Natural killer cell (primary cell): Measurements from ENCODE around the gene JMY. TPM values are rescaled to one million over a fixed set of nuclear protein-coding genes. Genes with fewer than 3 reads are reported as not detected.

Source experiments
- ATAC-seq, 3 donors: fragments of 150-1000 bp in 2 of 3; fragments of 200-7000 bp in 1 of 3; cut with Tn5 transposase; 1 replicate in 1 of 3; 2 replicates in 2 of 3; pipeline ENCODE4 v1.10.0; 2021; ENCODE audit warnings: mild to moderate bottlenecking in 2 of 3, moderate library complexity in 2 of 3
- DNase-seq, 2 donors: peaks; one replicate each; pipeline versions ENCODE4 v3.0.0 to v3.0.0-alpha.2; 2013 to 2021; ENCODE audit warnings: mixed read lengths in 1 of 2
- H3K27ac ChIP-seq: one replicate; pipeline ENCODE4 v1.5.1; 2013; ENCODE audit warnings: mild to moderate bottlenecking, low read length
- H3K27me3 ChIP-seq: one replicate; pipeline ENCODE4 v1.6.1; 2013; ENCODE audit warnings: low read length; ENCODE audit not compliant: control insufficient read depth, insufficient read depth
- H3K36me3 ChIP-seq: one replicate; pipeline ENCODE4 v1.6.1; 2013; ENCODE audit warnings: low read length; ENCODE audit not compliant: control insufficient read depth, insufficient read depth
- H3K4me1 ChIP-seq: one replicate; pipeline ENCODE4 v1.6.1; 2013; ENCODE audit warnings: low read length; ENCODE audit not compliant: control insufficient read depth, insufficient read depth
- H3K4me3 ChIP-seq: one replicate; pipeline ENCODE4 v1.5.1; 2013; ENCODE audit warnings: low read length
- H3K9me3 ChIP-seq: one replicate; pipeline ENCODE4 v1.6.1; 2013; ENCODE audit warnings: low read length; ENCODE audit not compliant: control insufficient read depth, insufficient read depth
- H3K27ac Mint-ChIP-seq, 2 donors: one replicate each; pipeline ENCODE4 v1.8.0; 2022; ENCODE audit warnings: mild to moderate bottlenecking in 2 of 2, mixed read lengths in 2 of 2, moderate library complexity in 1 of 2
- H3K27me3 Mint-ChIP-seq, 2 donors: one replicate each; pipeline ENCODE4 v1.8.0; 2022; ENCODE audit warnings: low read depth in 2 of 2, mixed read lengths in 2 of 2
- H3K36me3 Mint-ChIP-seq: one replicate; pipeline ENCODE4 v1.8.0; 2022; ENCODE audit warnings: mixed read lengths
- H3K4me1 Mint-ChIP-seq, 2 donors: one replicate each; pipeline ENCODE4 v1.8.0; 2022; ENCODE audit warnings: mixed read lengths in 2 of 2
- H3K4me3 Mint-ChIP-seq: one replicate; pipeline ENCODE4 v1.8.0; 2022; ENCODE audit warnings: mild to moderate bottlenecking, moderate library complexity, mixed read lengths
- H3K9me3 Mint-ChIP-seq, 2 donors: one replicate each; pipeline ENCODE4 v1.8.0; 2022; ENCODE audit warnings: mixed read lengths in 2 of 2
- WGBS: methylation state at CpG from one replicate; pipeline ENCODE4 v1.1.7; 2013; ENCODE audit warnings: missing lambda C conversion rate; ENCODE audit not compliant: insufficient coverage; 5-methylcytosine and 5-hydroxymethylcytosine counted together
- intact Hi-C: fragments of 100-400 bp; cut with micrococcal nuclease; formaldehyde crosslinking; loops from one replicate; pipeline ENCODE4 v1.14.2; 2022
- total RNA-seq, 4 donors: library from RNA; stranded (reverse); fragments of 120-200 nt in 1 of 4; gene quantifications; one replicate each; pipeline versions ENCODE4 v1.2.3 to v1.2.4, GENCODE V29; 2013 to 2022
- TF ChIP-seq, protein P1 (sequence below): fragments of 200-600 bp; IDR thresholded peaks from one replicate; pipeline ENCODE4 v1.8.0; 2022; ENCODE audit warnings: antibody characterized with exemption

JMY gene
- total RNA-seq, 3 donors from 2014 or later (not counting 1 experiment from before 2014, with no cell fraction given) = 27.6 to 30.4 (median 28.7) TPM

DNA sequence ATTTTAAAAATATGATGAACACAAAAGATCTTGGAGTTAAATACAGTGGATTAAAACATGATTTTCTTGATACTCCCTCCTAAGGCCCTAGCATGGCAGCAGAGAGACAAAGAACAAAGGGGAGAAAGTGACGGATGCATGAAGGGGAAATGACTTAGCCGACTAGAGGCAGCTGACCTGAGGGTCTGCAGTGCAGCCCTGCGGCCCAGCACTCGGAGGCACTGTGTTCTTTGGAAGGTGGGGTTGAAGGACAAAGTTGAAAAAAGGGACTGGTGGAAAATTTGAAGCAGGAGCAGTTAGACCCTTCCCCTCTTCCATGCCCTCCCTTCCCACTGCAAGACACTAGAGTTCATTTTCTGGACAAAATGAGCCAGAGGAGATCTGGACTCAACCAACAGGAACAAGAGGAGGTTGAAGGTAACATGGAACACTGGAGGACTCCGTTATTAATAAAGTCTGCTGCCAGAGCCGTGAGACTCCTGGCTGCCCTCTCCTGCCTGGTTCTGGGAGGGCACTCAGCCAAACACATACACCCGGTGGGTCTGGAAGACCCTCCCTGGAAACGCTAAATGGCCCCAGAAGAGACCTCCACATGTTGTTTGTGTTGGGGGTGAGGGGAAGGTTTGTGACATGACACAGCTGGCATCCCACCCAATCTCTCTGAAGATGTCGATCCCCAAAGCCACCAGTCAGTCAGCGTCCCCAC lies 98.1 kb downstream of the JMY start:
- no peaks in the 10 kb centered on the region for H3K9me3 Mint-ChIP-seq
- Histone ChIP-seq H3K9me3 (no peaks in the 10 kb centered on the region), H3K27ac (no peak overlapping the region), H3K36me3 (no peaks in the 10 kb centered on the region), H3K4me1 (no peaks in the 10 kb centered on the region), H3K4me3 (no peak overlapping the region), H3K27me3 (no peaks in the 10 kb centered on the region)
- H3K36me3 Mint-ChIP-seq = no peaks in the 10 kb centered on the region
- peaks cover 5 to 34% of the 10 kb centered on the region in 2 donors for H3K27me3 Mint-ChIP-seq
- DNase-seq (no peak), ATAC-seq (no peak)
- 91% methylated on average over 9 of the region's 10 CpGs for WGBS
- H3K4me3 Mint-ChIP-seq = no peak overlapping the region
- H3K4me1 Mint-ChIP-seq = no peaks in the 10 kb centered on the region
- intact Hi-C loops = no loop called here
- TF ChIP-seq, protein P1, sequence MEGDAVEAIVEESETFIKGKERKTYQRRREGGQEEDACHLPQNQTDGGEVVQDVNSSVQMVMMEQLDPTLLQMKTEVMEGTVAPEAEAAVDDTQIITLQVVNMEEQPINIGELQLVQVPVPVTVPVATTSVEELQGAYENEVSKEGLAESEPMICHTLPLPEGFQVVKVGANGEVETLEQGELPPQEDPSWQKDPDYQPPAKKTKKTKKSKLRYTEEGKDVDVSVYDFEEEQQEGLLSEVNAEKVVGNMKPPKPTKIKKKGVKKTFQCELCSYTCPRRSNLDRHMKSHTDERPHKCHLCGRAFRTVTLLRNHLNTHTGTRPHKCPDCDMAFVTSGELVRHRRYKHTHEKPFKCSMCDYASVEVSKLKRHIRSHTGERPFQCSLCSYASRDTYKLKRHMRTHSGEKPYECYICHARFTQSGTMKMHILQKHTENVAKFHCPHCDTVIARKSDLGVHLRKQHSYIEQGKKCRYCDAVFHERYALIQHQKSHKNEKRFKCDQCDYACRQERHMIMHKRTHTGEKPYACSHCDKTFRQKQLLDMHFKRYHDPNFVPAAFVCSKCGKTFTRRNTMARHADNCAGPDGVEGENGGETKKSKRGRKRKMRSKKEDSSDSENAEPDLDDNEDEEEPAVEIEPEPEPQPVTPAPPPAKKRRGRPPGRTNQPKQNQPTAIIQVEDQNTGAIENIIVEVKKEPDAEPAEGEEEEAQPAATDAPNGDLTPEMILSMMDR = no peak
- no peak overlapping the region for H3K27ac Mint-ChIP-seq

- intact Hi-C loops = no loop called here
Measured at GRCh38 chr5:79346420-79346824, 110.5 kb downstream of the JMY start.

DNA sequence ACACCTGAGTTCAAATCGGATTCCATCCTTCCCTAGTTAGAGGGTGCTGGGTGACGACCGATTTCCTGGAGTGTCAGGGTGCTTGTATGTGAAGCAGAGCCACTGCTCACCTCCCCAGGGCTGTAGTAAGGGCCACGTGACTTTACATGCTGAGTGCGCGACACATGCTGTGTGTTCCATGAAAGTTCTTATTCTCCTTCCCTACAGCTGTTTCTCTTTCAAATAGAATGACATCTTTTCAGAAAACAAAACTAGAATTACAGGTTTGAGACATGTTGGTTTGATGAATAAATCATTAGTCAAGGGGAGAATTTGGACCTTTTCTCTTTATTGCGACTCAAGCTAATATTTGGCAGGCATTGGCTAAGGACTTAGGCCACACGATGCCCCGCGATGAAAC lies 113.1 kb downstream of the JMY start:
- intact Hi-C loops = no loop called here
- WGBS = 93% methylated on average over 9 of the region's 10 CpGs
- H3K36me3 Mint-ChIP-seq = no peaks in the 10 kb centered on the region
- Histone ChIP-seq H3K27me3 (no peaks in the 10 kb centered on the region), H3K36me3 (no peaks in the 10 kb centered on the region), H3K27ac (no peak overlapping the region), H3K4me3 (no peak overlapping the region), H3K9me3 (no peaks in the 10 kb centered on the region), H3K4me1 (no peaks in the 10 kb centered on the region)
- peaks cover 2 to 8% of the 10 kb centered on the region in 2 donors for H3K27me3 Mint-ChIP-seq
- TF ChIP-seq, protein P1 = no peak
- no peak overlapping the region for H3K4me3 Mint-ChIP-seq
- no peak for ATAC-seq
- no peak for DNase-seq
- H3K9me3 Mint-ChIP-seq = no peaks in the 10 kb centered on the region
- no peak overlapping the region for H3K27ac Mint-ChIP-seq
- H3K4me1 Mint-ChIP-seq = no peaks in the 10 kb centered on the region

More at GRCh38 chr5:79346420-79346824, 110.5 kb downstream of the JMY start:
- Mint-ChIP-seq H3K4me1 (no peaks in the 10 kb centered on the region), H3K27ac (no peak overlapping the region), H3K36me3 (no peaks in the 10 kb centered on the region), H3K4me3 (no peak overlapping the region), H3K9me3 (no peaks in the 10 kb centered on the region), H3K27me3 (peaks cover 1 to 8% of the 10 kb centered on the region in 2 donors)
- Histone ChIP-seq H3K27ac (no peak overlapping the region), H3K4me1 (no peaks in the 10 kb centered on the region), H3K36me3 (no peaks in the 10 kb centered on the region), H3K27me3 (no peaks in the 10 kb centered on the region), H3K9me3 (no peaks in the 10 kb centered on the region), H3K4me3 (no peak overlapping the region)
- DNase-seq = no peak
- no peak for ATAC-seq
- TF ChIP-seq, protein P1 = no peak
- WGBS = 86% methylated on average over 6 of the region's 6 CpGs

DNA sequence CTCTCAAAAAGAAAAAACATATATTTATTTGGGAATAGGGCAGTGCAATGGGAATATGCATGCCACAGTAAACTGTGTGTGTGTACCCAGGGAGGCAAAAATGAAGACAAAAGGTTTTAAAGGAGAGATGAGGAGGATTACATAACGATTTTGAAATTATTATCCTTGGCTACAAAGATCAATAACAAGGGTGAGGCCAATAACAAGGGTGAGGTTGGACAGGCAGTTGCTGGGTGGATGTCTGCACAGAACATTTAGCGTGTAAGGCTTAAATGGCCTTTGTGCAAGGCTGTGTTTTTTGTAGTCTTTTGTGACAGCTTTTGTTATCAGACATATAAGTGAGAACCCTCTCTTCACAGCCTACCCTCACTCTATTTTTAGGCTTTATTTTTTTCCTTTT lies 114.0 kb downstream of the JMY start:
- Mint-ChIP-seq H3K27me3 (peaks cover 2 to 8% of the 10 kb centered on the region in 2 donors), H3K4me1 (no peaks in the 10 kb centered on the region), H3K27ac (no peak overlapping the region), H3K4me3 (no peak overlapping the region), H3K9me3 (no peaks in the 10 kb centered on the region), H3K36me3 (no peaks in the 10 kb centered on the region)
- 83% methylated on average over 2 of the region's 2 CpGs for WGBS
- intact Hi-C loops = no loop called here
- no peaks in the 10 kb centered on the region for H3K9me3 ChIP-seq
- ATAC-seq (no peak), DNase-seq (no peak)
- no peaks in the 10 kb centered on the region for H3K36me3 ChIP-seq
- H3K4me1 ChIP-seq = no peaks in the 10 kb centered on the region
- no peak overlapping the region for H3K27ac ChIP-seq
- no peak overlapping the region for H3K4me3 ChIP-seq
- no peaks in the 10 kb centered on the region for H3K27me3 ChIP-seq
- TF ChIP-seq, protein P1 = no peak
